CD14-positive monocyte (primary cell): ENCODE measurements around the gene GMDS. TPM values are rescaled to one million over a fixed set of nuclear protein-coding genes. Genes with fewer than 3 reads are reported as not detected.

Experiments
- DNase-seq, 3 donors: peaks; one replicate each; pipeline ENCODE4 v3.0.0-alpha.2; 2011 to 2022
- H2AFZ ChIP-seq: 2 replicates; pipeline ENCODE4 v1.6.0; 2012; ENCODE audit warnings: mild to moderate bottlenecking, low read depth, low read length, inconsistent platforms; ENCODE audit not compliant: insufficient read depth, poor library complexity, severe bottlenecking
- H3K27ac ChIP-seq, 2 donors: 1 replicate in 1 of 2; 2 replicates in 1 of 2; pipeline ENCODE4 v1.5.1; 2012 to 2013; ENCODE audit warnings: low read length in 2 of 2, control low read depth in 1 of 2, inconsistent platforms in 1 of 2, low read depth in 1 of 2, mild to moderate bottlenecking in 1 of 2
- H3K27me3 ChIP-seq, 2 donors: one replicate each; pipeline versions ENCODE4 v1.6.0 to v1.6.1; 2011 to 2013; ENCODE audit warnings: low read length in 2 of 2; ENCODE audit not compliant: control insufficient read depth in 2 of 2, insufficient read depth in 2 of 2
- H3K36me3 ChIP-seq, 2 donors: replicated peaks in 1 of 2; 1 replicate in 1 of 2; 2 replicates in 1 of 2; pipeline versions ENCODE4 v1.5.1 to v1.6.1; 2012 to 2013; ENCODE audit warnings: low read length in 2 of 2, control low read depth in 1 of 2, inconsistent platforms in 1 of 2, mild to moderate bottlenecking in 1 of 2; ENCODE audit not compliant: insufficient read depth in 2 of 2, control insufficient read depth in 1 of 2
- H3K4me1 ChIP-seq, 2 donors: 1 replicate in 1 of 2; 2 replicates in 1 of 2; pipeline versions ENCODE4 v1.5.1 to v1.6.1; 2012 to 2013; ENCODE audit warnings: low read length in 2 of 2, control low read depth in 1 of 2, inconsistent platforms in 1 of 2, mild to moderate bottlenecking in 1 of 2, moderate library complexity in 1 of 2; ENCODE audit not compliant: insufficient read depth in 2 of 2, control insufficient read depth in 1 of 2
- H3K4me2 ChIP-seq: replicated peaks from 2 replicates; pipeline ENCODE3; 2012; ENCODE audit warnings: low read length, moderate library complexity, mild to moderate bottlenecking; ENCODE audit not compliant: poor library complexity, severe bottlenecking; ENCODE audit errors: extremely low read depth
- H3K4me3 ChIP-seq, 3 experiments: fragments of 200-600 bp in 1 of 3; sonication (generic) in 1 of 3; replicated peaks in 1 of 3; 1 replicate in 2 of 3; 2 replicates in 1 of 3; pipeline ENCODE4 v1.5.1; 2011 to 2013; ENCODE audit warnings: low read length in 3 of 3, mild to moderate bottlenecking in 3 of 3, control low read depth in 2 of 3, low read depth in 2 of 3, inconsistent platforms in 1 of 3, moderate library complexity in 1 of 3
- H3K79me2 ChIP-seq: 2 replicates; pipeline ENCODE4 v1.6.0; 2012; ENCODE audit warnings: mild to moderate bottlenecking, control low read depth, inconsistent platforms, low read length, moderate library complexity; ENCODE audit not compliant: insufficient read depth
- H3K9ac ChIP-seq: 2 replicates; pipeline ENCODE4 v1.6.0; 2017; ENCODE audit warnings: low read length, mild to moderate bottlenecking; ENCODE audit not compliant: insufficient read depth, poor library complexity, severe bottlenecking
- H3K9me3 ChIP-seq, 2 donors: replicated peaks in 1 of 2; 1 replicate in 1 of 2; 2 replicates in 1 of 2; pipeline versions ENCODE4 v1.5.1 to v1.6.1; 2012 to 2013; ENCODE audit warnings: low read length in 2 of 2, control low read depth in 1 of 2; ENCODE audit not compliant: control insufficient read depth in 1 of 2, insufficient read depth in 1 of 2
- H4K20me1 ChIP-seq: 2 replicates; pipeline ENCODE4 v1.6.0; 2012; ENCODE audit warnings: mild to moderate bottlenecking, low read length, control low read depth, moderate library complexity; ENCODE audit not compliant: insufficient read depth
- H3K27ac Mint-ChIP-seq, 7 donors: one replicate each; pipeline ENCODE4 v1.8.0; 2020; ENCODE audit warnings: mild to moderate bottlenecking in 7 of 7, mixed read lengths in 7 of 7, moderate library complexity in 6 of 7, inconsistent platforms in 2 of 7
- H3K27me3 Mint-ChIP-seq, 3 donors: one replicate each; pipeline ENCODE4 v1.8.0; 2021 to 2022; ENCODE audit warnings: low read depth in 3 of 3, mild to moderate bottlenecking in 3 of 3, mixed read lengths in 3 of 3, moderate library complexity in 3 of 3, inconsistent platforms in 1 of 3
- H3K36me3 Mint-ChIP-seq, 2 donors: one replicate each; pipeline ENCODE4 v1.8.0; 2020; ENCODE audit warnings: mixed read lengths in 2 of 2, inconsistent platforms in 1 of 2, mild to moderate bottlenecking in 1 of 2
- H3K4me1 Mint-ChIP-seq: one replicate; pipeline ENCODE4 v1.8.0; 2020; ENCODE audit warnings: mild to moderate bottlenecking, mixed read lengths
- H3K4me3 Mint-ChIP-seq, 2 donors: one replicate each; pipeline ENCODE4 v1.8.0; 2020; ENCODE audit warnings: mild to moderate bottlenecking in 2 of 2, mixed read lengths in 2 of 2, moderate library complexity in 1 of 2
- H3K9me3 Mint-ChIP-seq, 7 donors: one replicate each; pipeline ENCODE4 v1.8.0; 2020 to 2022; ENCODE audit warnings: mixed read lengths in 7 of 7, mild to moderate bottlenecking in 6 of 7, moderate library complexity in 6 of 7, inconsistent platforms in 2 of 7
- CTCF ChIP-seq: fragments of 200-600 bp; IDR thresholded peaks from one replicate; pipeline ENCODE4 v1.8.0; 2022; ENCODE audit warnings: antibody characterized with exemption, mild to moderate bottlenecking
- WGBS: methylation state at CpG from one replicate; pipeline ENCODE4 v1.1.5; 2013; ENCODE audit warnings: missing lambda C conversion rate; ENCODE audit not compliant: insufficient coverage; 5-methylcytosine and 5-hydroxymethylcytosine counted together
- intact Hi-C, 2 donors: fragments of 100-400 bp; cut with micrococcal nuclease; formaldehyde crosslinking; loops; one replicate each; pipeline versions ENCODE4 v1.15.0 to v1.15.1; 2023
- polyA plus RNA-seq, 3 donors: library from polyadenylated mRNA; depleted of rRNA in 1 of 3; unstranded in 2 of 3; stranded (reverse) in 1 of 3; fragments of 300-500 nt in 2 of 3; fragments of >200 nt in 1 of 3; fragmentation: Illumina TruSeq in 2 of 3; gene quantifications; 1 replicate in 2 of 3; 2 replicates in 1 of 3; pipeline ENCODE4 v1.2.3, GENCODE V29; 2012 to 2021

GMDS gene
- polyA plus RNA-seq, 3 donors = 10.5 to 19.9 (median 17.6) TPM

- Mint-ChIP-seq H3K36me3 (peaks cover 0 to 3% of the 10 kb centered on the region in 2 donors), H3K27me3 (no peaks in the 10 kb centered on the region), H3K4me3 (no peak overlapping the region), H3K9me3 (peaks cover 5 to 16% (median 12%) of the 10 kb centered on the region in 7 donors), H3K4me1 (peaks cover 9% of the 10 kb centered on the region), H3K27ac (no peak overlapping the region)
- intact Hi-C loops = no loop called here
- H3K9ac ChIP-seq = no peak overlapping the region
- no peak for TF ChIP-seq CTCF
- no peak overlapping the region for H3K4me3 ChIP-seq
- H3K27me3 ChIP-seq = no peaks in the 10 kb centered on the region
- H4K20me1 ChIP-seq = no peaks in the 10 kb centered on the region
- H2AFZ ChIP-seq = no peak overlapping the region
- H3K79me2 ChIP-seq = no peaks in the 10 kb centered on the region
- no peak overlapping the region for H3K4me2 ChIP-seq
- H3K27ac ChIP-seq = no peak overlapping the region
- no peaks in the 10 kb centered on the region for H3K36me3 ChIP-seq
- H3K4me1 ChIP-seq = peaks cover 0 to 3% of the 10 kb centered on the region in 2 donors
- DNase-seq = no peak
- 100% methylated on average over 1 of the region's 4 CpGs for WGBS
- peaks cover 0 to 13% of the 10 kb centered on the region in 2 donors for H3K9me3 ChIP-seq
Observed at GRCh38 chr6:1747003-1747402, 498.4 kb downstream of the GMDS start.

GRCh38 chr6:1745814-1746213 lies 499.6 kb downstream of the GMDS start:
- H3K4me3 Mint-ChIP-seq = no peak overlapping the region
- Histone ChIP-seq H3K4me2 (no peak overlapping the region), H3K4me1 (peaks cover 0 to 3% of the 10 kb centered on the region in 2 donors), H3K36me3 (no peaks in the 10 kb centered on the region), H3K27ac (no peak overlapping the region), H3K9ac (no peak overlapping the region), H3K79me2 (no peaks in the 10 kb centered on the region), H3K9me3 (peaks cover 0 to 6% of the 10 kb centered on the region in 2 donors), H3K4me3 (no peak overlapping the region), H2AFZ (no peak overlapping the region), H4K20me1 (no peaks in the 10 kb centered on the region), H3K27me3 (no peaks in the 10 kb centered on the region)
- no peaks in the 10 kb centered on the region for H3K27me3 Mint-ChIP-seq
- H3K9me3 Mint-ChIP-seq = peaks cover 0 to 7% (median 2%) of the 10 kb centered on the region in 7 donors
- no peak for TF ChIP-seq CTCF
- over 99% methylated on average over 7 of the region's 8 CpGs for WGBS
- intact Hi-C loops = no loop called here
- H3K27ac Mint-ChIP-seq = no peak overlapping the region
- DNase-seq = no peak
- H3K36me3 Mint-ChIP-seq = peaks cover 0 to 4% of the 10 kb centered on the region in 2 donors
- H3K4me1 Mint-ChIP-seq = peaks cover 9% of the 10 kb centered on the region
